Measurements from ENCODE around the gene KIF7. TPM values are rescaled to one million over a fixed set of nuclear protein-coding genes. Genes with fewer than 3 reads are reported as not detected.

KIF7 gene
- total and polyA plus RNA-seq, 2 donors (not counting 1 experiment from before 2014, with no cell fraction given), result 2.9 to 11.4 TPM

DNA sequence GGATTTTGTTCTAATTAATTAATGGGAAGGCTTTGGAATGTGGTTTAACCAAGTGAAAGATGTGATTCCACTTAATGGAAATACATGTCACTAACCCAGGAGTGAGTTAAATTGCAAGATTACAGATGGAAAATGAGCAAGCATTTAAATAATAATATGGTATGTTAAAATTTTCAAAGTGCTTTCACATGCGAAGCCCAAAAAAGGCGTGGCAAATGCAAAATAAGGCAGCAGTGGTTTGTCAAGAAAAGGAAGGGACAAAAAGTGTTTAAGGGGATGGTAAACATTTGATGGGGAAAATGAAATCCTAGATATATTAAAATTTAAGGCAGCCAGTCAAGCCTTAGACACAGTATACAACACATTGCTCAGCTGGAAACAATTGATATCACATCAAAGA lies 77.1 kb downstream of the KIF7 start:
- no peak for TF ChIP-seq EZH2 (IDR thresholded peaks at IDR 0.05; ENCODE audit: low read length, missing control alignments)
- TF ChIP-seq, protein P1, sequence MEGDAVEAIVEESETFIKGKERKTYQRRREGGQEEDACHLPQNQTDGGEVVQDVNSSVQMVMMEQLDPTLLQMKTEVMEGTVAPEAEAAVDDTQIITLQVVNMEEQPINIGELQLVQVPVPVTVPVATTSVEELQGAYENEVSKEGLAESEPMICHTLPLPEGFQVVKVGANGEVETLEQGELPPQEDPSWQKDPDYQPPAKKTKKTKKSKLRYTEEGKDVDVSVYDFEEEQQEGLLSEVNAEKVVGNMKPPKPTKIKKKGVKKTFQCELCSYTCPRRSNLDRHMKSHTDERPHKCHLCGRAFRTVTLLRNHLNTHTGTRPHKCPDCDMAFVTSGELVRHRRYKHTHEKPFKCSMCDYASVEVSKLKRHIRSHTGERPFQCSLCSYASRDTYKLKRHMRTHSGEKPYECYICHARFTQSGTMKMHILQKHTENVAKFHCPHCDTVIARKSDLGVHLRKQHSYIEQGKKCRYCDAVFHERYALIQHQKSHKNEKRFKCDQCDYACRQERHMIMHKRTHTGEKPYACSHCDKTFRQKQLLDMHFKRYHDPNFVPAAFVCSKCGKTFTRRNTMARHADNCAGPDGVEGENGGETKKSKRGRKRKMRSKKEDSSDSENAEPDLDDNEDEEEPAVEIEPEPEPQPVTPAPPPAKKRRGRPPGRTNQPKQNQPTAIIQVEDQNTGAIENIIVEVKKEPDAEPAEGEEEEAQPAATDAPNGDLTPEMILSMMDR (conservative IDR thresholded peaks at IDR 0.05 in 1 of 2, IDR thresholded peaks at IDR 0.05 in 1 of 2; ENCODE audit: low read depth in 1 of 2, low read length in 2 of 2), result no peak
- Histone ChIP-seq H3K27ac (ENCODE audit: insufficient read depth, low read length) (no peak overlapping the region), H3K4me3 (replicated peaks in 1 of 4; ENCODE audit: control extremely low read depth in 1 of 4, insufficient read depth in 1 of 4, low read depth in 3 of 4, low read length in 4 of 4) (peak overlapping the region in 3 of 4 experiments; percentile 1 to 56 (median 18)), H3K4me2 (ENCODE audit: extremely low read depth, insufficient read depth, low read length) (peak overlapping the region; percentile 85), H2AFZ (ENCODE audit: low read length) (no peak overlapping the region), H3K9me3 (ENCODE audit: control insufficient read depth, insufficient read depth, low read depth, low read length) (no peaks in the 10 kb centered on the region), H3K27me3 (ENCODE audit: control insufficient read depth, insufficient read depth, low read length) (no peaks in the 10 kb centered on the region), H3K4me1 (ENCODE audit: control insufficient read depth, extremely low read depth, insufficient read depth, low read length) (peaks cover 4% of the 10 kb centered on the region), H3K9ac (ENCODE audit: insufficient read depth, low read length) (no peak overlapping the region), H4K20me1 (ENCODE audit: control insufficient read depth, extremely low read depth, insufficient read depth, low read length) (no peaks in the 10 kb centered on the region), H3K79me2 (ENCODE audit: control insufficient read depth, insufficient read depth, low read length) (peaks cover 59% of the 10 kb centered on the region), H3K36me3 (ENCODE audit: control insufficient read depth, insufficient read depth, low read length) (peaks cover 1% of the 10 kb centered on the region)
- DNase-seq (ENCODE audit: low read depth in 2 of 2), result no peak

Other genes with a start within 250 kb of the KIF7 start
- gene RHCG, start 158.9 kb downstream of the KIF7 start, total RNA-seq, result under 0.01 TPM in 1 of 2 replicates, not detected in the other
- gene RHCG, start 158.9 kb downstream of the KIF7 start, polyA plus RNA-seq, result not detected in 2 replicates
- gene TICRR, start 80.0 kb downstream of the KIF7 start, total RNA-seq, result 0.26 and 1.2 TPM in 2 replicates
- gene TICRR, start 80.0 kb downstream of the KIF7 start, polyA plus RNA-seq, result 1.6 and 3.6 TPM in 2 replicates
- 0.50 and 0.51 TPM in 2 replicates for gene PLIN1, start 23.9 kb upstream of the KIF7 start, total RNA-seq
- gene PLIN1, start 23.9 kb upstream of the KIF7 start, polyA plus RNA-seq, result 0.02 and 0.06 TPM in 2 replicates
- 11.7 and 15.9 TPM in 2 replicates for gene PEX11A, start 35.3 kb upstream of the KIF7 start, total RNA-seq
- gene PEX11A, start 35.3 kb upstream of the KIF7 start, polyA plus RNA-seq, result 4.0 and 6.6 TPM in 2 replicates
- gene WDR93, start 35.3 kb upstream of the KIF7 start, total RNA-seq, result under 0.01 and 0.17 TPM in 2 replicates
- gene WDR93, start 35.3 kb upstream of the KIF7 start, polyA plus RNA-seq, result 0.14 TPM in 1 of 2 replicates, not detected in the other
- 0.26 and 1.3 TPM in 2 replicates for gene MESP1, start 95.8 kb upstream of the KIF7 start, total RNA-seq
- gene MESP1, start 95.8 kb upstream of the KIF7 start, polyA plus RNA-seq, result 0.06 TPM in 1 of 2 replicates, not detected in the other
- gene MESP2, start 120.9 kb upstream of the KIF7 start, total RNA-seq, result 0.77 and 0.99 TPM in 2 replicates
- 0.24 TPM in 1 of 2 replicates, not detected in the other for gene MESP2, start 120.9 kb upstream of the KIF7 start, polyA plus RNA-seq
- gene ANPEP, start 159.4 kb upstream of the KIF7 start, total RNA-seq, result 21.6 and 70.8 TPM in 2 replicates
- gene ANPEP, start 159.4 kb upstream of the KIF7 start, polyA plus RNA-seq, result 72.8 and 116 TPM in 2 replicates
- gene AP3S2, start 238.5 kb upstream of the KIF7 start, total RNA-seq, result 49.1 and 69.5 TPM in 2 replicates
- gene AP3S2, start 238.5 kb upstream of the KIF7 start, polyA plus RNA-seq, result 44.5 and 54.4 TPM in 2 replicates

All from fibroblast of lung (primary cell).